ENCODE results near the gene ZC3H4. TPM values are rescaled to one million over a fixed set of nuclear protein-coding genes. Genes with fewer than 3 reads are reported as not detected.

The ZC3H4 gene
- total RNA-seq, 1 experiment from 2014 or later, result 105 TPM

DNA sequence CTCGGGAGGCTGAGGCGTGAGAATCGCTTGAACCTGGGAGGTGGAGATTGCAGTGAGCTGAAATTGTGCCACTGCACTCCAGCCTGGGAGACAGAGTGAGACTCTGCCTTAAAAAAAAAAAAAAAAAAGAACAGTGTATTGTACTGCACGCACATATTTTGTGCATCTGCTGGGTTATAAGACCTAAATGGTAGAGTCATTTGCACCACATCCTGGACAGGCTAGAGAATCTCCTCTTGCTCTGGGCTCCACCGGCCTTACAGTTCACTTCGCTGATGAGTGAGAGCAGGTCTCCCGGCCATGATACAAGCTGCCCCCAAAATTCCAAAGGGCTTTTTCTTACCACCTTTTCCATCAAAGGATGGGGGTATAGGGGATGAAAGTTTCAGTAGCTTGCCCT is 9.8 kb upstream of the ZC3H4 start:
- Histone ChIP-seq H4K8ac (replicated peaks; ENCODE audit: insufficient read length, low read depth, low read length) (no peak overlapping the region), H2AFZ (ENCODE audit: low read length) (no peak overlapping the region)

More for the DNA sequence above, 9.8 kb upstream of the ZC3H4 start:
- Histone ChIP-seq H4K91ac (ENCODE audit: insufficient read length, low read depth, low read length) (no peak overlapping the region), H3K4me2 (ENCODE audit: insufficient read depth, insufficient read length, low read length) (no peak overlapping the region), H3K4me1 (ENCODE audit: insufficient read depth, low read length) (no peaks in the 10 kb centered on the region), H2BK5ac (ENCODE audit: insufficient read length, low read length) (no peak overlapping the region), H4K20me1 (ENCODE audit: control insufficient read depth, insufficient read depth, insufficient read length) (no peaks in the 10 kb centered on the region), H3K23me2 (ENCODE audit: insufficient read length, low read depth, low read length, poor library complexity, severe bottlenecking) (no peaks in the 10 kb centered on the region), H2BK120ac (ENCODE audit: low read depth, low read length, poor library complexity, severe bottlenecking) (no peak overlapping the region), H3K14ac (ENCODE audit: insufficient read depth, low read length) (no peak overlapping the region), H3K27ac (ENCODE audit: insufficient read length, low read depth, low read length) (no peak overlapping the region), H2BK20ac (ENCODE audit: low read depth, low read length, poor library complexity, severe bottlenecking) (no peak overlapping the region), H3K79me2 (ENCODE audit: insufficient read depth, low read length) (no peaks in the 10 kb centered on the region), H3K79me1 (ENCODE audit: insufficient read depth, low read depth, low read length, poor library complexity, severe bottlenecking) (no peaks in the 10 kb centered on the region), H3K4ac (ENCODE audit: low read depth, low read length) (no peak overlapping the region), H2BK12ac (ENCODE audit: insufficient read length, low read depth, low read length) (no peak overlapping the region), H4K5ac (ENCODE audit: insufficient read length, low read depth, low read length) (no peak overlapping the region), H2BK15ac (ENCODE audit: low read depth, low read length) (no peak overlapping the region), H3K56ac (ENCODE audit: insufficient read length, low read depth, low read length) (no peak overlapping the region), H3T11ph (ENCODE audit: low read length) (no peak overlapping the region), H3K9me3 (ENCODE audit: control insufficient read depth, low read depth, low read length) (no peaks in the 10 kb centered on the region), H3K27me3 (ENCODE audit: insufficient read depth, low read length) (no peaks in the 10 kb centered on the region), H3K9ac (ENCODE audit: extremely low read depth, insufficient read length, low read length) (no peak overlapping the region), H3K18ac (ENCODE audit: insufficient read length, low read depth, low read length) (no peak overlapping the region), H3K23ac (ENCODE audit: insufficient read length, low read depth, low read length) (no peak overlapping the region), H2AK5ac (ENCODE audit: insufficient read length, low read length) (no peak overlapping the region)
- no peaks in the 10 kb centered on the region for H3K36me3 Mint-ChIP-seq (ENCODE audit: insufficient read depth in 1 of 3, low read depth in 3 of 3)
- no peak for TF ChIP-seq CTCF (conservative IDR thresholded peaks at IDR 0.05)
- H3K27ac Mint-ChIP-seq, result no peak overlapping the region
- WGBS (ENCODE audit: extremely low coverage, insufficient read length, low lambda C conversion rate), result no CpG with 5 or more reads among the region's 7 CpGs
- H3K4me1 Mint-ChIP-seq, result peaks cover 9 to 13% of the 10 kb centered on the region in 2 experiments
- no peak for DNase-seq
- no peaks in the 10 kb centered on the region; the same call in 1 of the 2 replicates for H3K27me3 Mint-ChIP-seq (ENCODE audit: low read depth)
- no peak overlapping the region for H3K4me3 Mint-ChIP-seq
- no peaks in the 10 kb centered on the region for H3K9me3 Mint-ChIP-seq

Data from H9 (cell line).